GM06990 (cell line): Measurements from ENCODE around the gene KIAA1217.
"Not testable (repeated sequence)": the region's sequence is repeated elsewhere in the genome, so short reads cannot be mapped to it uniquely, and the experiment has no call there.

ENCODE experiments used
- DNase-seq: peaks from one replicate; pipeline ENCODE4 v3.0.0-alpha.2; 2011; ENCODE audit not compliant: insufficient read length; ENCODE audit errors: extremely low read depth
- H3K27me3 ChIP-seq: replicated peaks from 2 replicates; pipeline ENCODE4 v1.6.0; 2011; ENCODE audit warnings: low read length; ENCODE audit not compliant: control insufficient read depth, insufficient read depth
- H3K36me3 ChIP-seq: 2 replicates; pipeline ENCODE4 v1.5.1; 2011; ENCODE audit warnings: low read length; ENCODE audit not compliant: control insufficient read depth, insufficient read depth
- H3K4me3 ChIP-seq: replicated peaks from 2 replicates; pipeline ENCODE4 v1.5.1; 2011; ENCODE audit warnings: low read depth, mild to moderate bottlenecking, control low read depth, low read length
- CTCF ChIP-seq: IDR thresholded peaks from 2 replicates; pipeline ENCODE4 v1.5.1; 2011; ENCODE audit warnings: low read length, control low read depth, mild to moderate bottlenecking, inconsistent platforms; ENCODE audit not compliant: insufficient read depth, poor library complexity, severe bottlenecking

The KIAA1217 gene

DNA sequence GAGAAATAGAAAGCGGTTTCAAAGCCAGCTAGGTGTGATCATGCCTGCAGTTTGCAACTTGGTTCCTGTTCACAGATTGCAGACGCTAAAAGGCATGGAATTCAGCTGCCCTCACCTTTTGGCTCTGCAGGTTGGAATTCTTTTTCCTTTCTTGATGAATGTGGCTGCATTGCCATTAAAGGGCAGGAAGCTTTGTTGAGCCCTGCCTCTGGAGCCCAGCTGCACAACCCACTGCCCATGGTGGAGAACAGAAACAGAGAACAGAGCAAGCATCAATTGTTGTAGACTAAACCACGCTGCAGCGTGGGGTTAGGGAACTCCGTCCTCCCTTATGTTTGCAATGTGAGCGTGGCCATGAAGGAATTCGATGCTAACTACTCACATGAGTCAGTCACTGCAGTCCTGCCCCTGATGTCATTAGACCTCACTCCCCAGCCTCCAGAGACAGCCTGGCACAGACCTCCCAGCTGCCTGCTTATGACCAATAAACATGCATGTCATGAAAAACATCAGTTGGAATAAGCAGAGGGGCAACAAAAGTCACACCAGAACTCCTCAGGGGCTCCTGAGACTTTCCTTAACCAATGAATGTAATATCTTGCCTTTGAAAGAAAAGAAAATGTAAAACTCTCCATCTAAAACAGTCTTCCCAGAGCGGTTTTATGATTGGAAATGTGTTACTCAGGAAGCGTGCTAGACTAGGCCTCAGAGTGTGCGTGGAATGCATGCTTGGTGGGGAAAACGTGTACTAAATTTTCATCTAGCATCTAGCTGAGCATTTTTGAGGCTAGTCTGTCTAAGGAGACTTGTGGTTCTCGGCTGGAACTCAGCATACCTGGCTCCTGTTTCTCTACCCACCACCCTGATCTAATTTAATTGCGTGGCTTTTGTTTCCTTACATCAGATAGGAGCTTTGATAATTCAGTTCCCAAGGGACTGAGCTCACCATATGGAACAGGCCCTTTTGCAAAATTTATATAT is 232.2 kb downstream of the KIAA1217 start:
- Histone ChIP-seq H3K4me3 (no peak overlapping the region), H3K36me3 (no peaks in the 10 kb centered on the region), H3K27me3 (no peaks in the 10 kb centered on the region)
- TF ChIP-seq CTCF = no peak
- DNase-seq = no peak

DNA sequence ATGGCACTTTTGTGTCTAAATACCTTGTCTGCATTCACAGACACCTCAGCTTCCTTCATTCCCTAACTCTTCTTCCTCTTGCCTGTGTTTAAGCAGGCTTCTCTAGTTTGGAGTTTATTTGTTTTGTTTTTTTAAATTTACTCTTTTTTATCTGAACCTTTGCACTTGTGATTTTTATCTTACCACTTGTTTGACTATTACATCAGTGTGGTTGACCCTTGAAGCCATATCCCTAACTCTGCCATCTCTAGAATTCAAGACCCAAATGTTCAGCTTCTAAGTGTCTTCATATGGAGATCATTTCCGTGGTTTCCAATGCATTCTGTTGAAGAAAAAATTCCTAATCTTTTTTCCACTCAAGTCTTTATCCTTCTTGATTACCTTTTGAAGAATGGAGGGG is 233.3 kb downstream of the KIAA1217 start:
- DNase-seq = no peak
- Histone ChIP-seq H3K36me3 (no peaks in the 10 kb centered on the region), H3K4me3 (no peak overlapping the region), H3K27me3 (no peaks in the 10 kb centered on the region)
- TF ChIP-seq CTCF = no peak

GRCh38 chr10:24442641-24443174 is 233.8 kb downstream of the KIAA1217 start:
- not testable (repeated sequence) for H3K4me3 ChIP-seq, H3K27me3 ChIP-seq, DNase-seq, H3K36me3 ChIP-seq

GRCh38 chr10:24444337-24444736 is 235.4 kb downstream of the KIAA1217 start:
- H3K27me3 ChIP-seq = no peaks in the 10 kb centered on the region
- TF ChIP-seq CTCF = no peak
- DNase-seq = no peak
- H3K4me3 ChIP-seq = no peak overlapping the region
- no peaks in the 10 kb centered on the region for H3K36me3 ChIP-seq

DNA sequence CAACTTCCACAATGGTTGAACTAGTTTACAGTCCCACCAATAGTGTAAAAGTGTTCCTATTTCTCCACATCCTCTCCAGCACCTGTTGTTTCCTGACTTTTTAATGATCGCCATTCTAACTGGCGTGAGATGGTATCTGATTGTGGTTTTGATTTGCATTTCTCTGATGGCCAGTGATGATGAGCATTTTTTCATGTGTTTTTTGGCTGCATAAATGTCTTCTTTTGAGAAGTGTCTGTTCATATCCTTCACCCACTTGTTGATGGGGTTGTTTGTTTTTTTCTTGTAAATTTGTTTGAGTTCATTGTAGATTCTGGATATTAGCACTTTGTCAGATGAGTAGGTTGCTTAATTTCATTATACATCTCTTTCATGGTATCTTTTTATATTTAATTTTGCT is 237.0 kb downstream of the KIAA1217 start:
- H3K36me3 ChIP-seq, H3K4me3 ChIP-seq, H3K27me3 ChIP-seq, DNase-seq: not testable (repeated sequence)

- DNase-seq = no peak
- H3K4me3 ChIP-seq = no peak overlapping the region
- H3K27me3 ChIP-seq = no peaks in the 10 kb centered on the region
- TF ChIP-seq CTCF = no peak
- H3K36me3 ChIP-seq = no peaks in the 10 kb centered on the region
These were observed 237.8 kb downstream of the KIAA1217 start for GRCh38 chr10:24446739-24447138.
